Activated naive CD8-positive, alpha-beta T cell treated with anti-CD3 and anti-CD28 coated beads for 36 hours (primary cell): Measurements from ENCODE around the gene GRAMD2A. TPM values are rescaled to one million over a fixed set of nuclear protein-coding genes. Genes with fewer than 3 reads are reported as not detected.
"Not testable (repeated sequence)": the region's sequence is repeated elsewhere in the genome, so short reads cannot be mapped to it uniquely, and the experiment has no call there.

Experiments used
- DNase-seq: peaks from one replicate; pipeline ENCODE4 v3.0.0; 2021
- H3K27ac Mint-ChIP-seq: one replicate; pipeline ENCODE4 v1.8.0; 2022; ENCODE audit warnings: mild to moderate bottlenecking, moderate library complexity, mixed read lengths
- H3K27me3 Mint-ChIP-seq: one replicate; pipeline ENCODE4 v1.8.0; 2022; ENCODE audit warnings: mild to moderate bottlenecking, mixed read lengths
- H3K36me3 Mint-ChIP-seq: one replicate; pipeline ENCODE4 v1.8.0; 2021; ENCODE audit warnings: mild to moderate bottlenecking, mixed read lengths
- H3K4me1 Mint-ChIP-seq: one replicate; pipeline ENCODE4 v1.8.0; 2021; ENCODE audit warnings: mixed read lengths
- H3K4me3 Mint-ChIP-seq: one replicate; pipeline ENCODE4 v1.8.0; 2022; ENCODE audit warnings: mild to moderate bottlenecking, moderate library complexity, mixed read lengths
- H3K9me3 Mint-ChIP-seq: one replicate; pipeline ENCODE4 v1.8.0; 2022; ENCODE audit warnings: mixed read lengths
- total RNA-seq, 2 experiments: library from RNA; stranded (reverse); gene quantifications; one replicate each; pipeline ENCODE4 v1.2.3, GENCODE V29; 2021

The GRAMD2A gene
- total RNA-seq, 2 experiments from 2014 or later = not detected

GRCh38 chr15:72182244-72182643 lies 15.3 kb downstream of the GRAMD2A start:
- Mint-ChIP-seq H3K9me3 (no peaks in the 10 kb centered on the region), H3K4me1 (no peaks in the 10 kb centered on the region), H3K27me3 (peaks cover 34% of the 10 kb centered on the region), H3K36me3 (no peaks in the 10 kb centered on the region), H3K4me3 (no peak overlapping the region), H3K27ac (no peak overlapping the region)
- DNase-seq = no peak

- H3K27me3 Mint-ChIP-seq = peaks cover 34% of the 10 kb centered on the region
- no peaks in the 10 kb centered on the region for H3K9me3 Mint-ChIP-seq
- no peak overlapping the region for H3K4me3 Mint-ChIP-seq
- no peaks in the 10 kb centered on the region for H3K36me3 Mint-ChIP-seq
- no peak overlapping the region for H3K27ac Mint-ChIP-seq
- no peaks in the 10 kb centered on the region for H3K4me1 Mint-ChIP-seq
- no peak for DNase-seq
These were observed 16.7 kb downstream of the GRAMD2A start for GRCh38 chr15:72180761-72181324.

- Mint-ChIP-seq H3K9me3 (no peaks in the 10 kb centered on the region), H3K36me3 (no peaks in the 10 kb centered on the region), H3K4me3 (no peak overlapping the region), H3K27ac (no peak overlapping the region), H3K27me3 (peaks cover 36% of the 10 kb centered on the region), H3K4me1 (peaks cover 2% of the 10 kb centered on the region)
- no peak for DNase-seq
These were observed 17.5 kb downstream of the GRAMD2A start for GRCh38 chr15:72179950-72180581.

GRCh38 chr15:72178976-72179585 lies 18.5 kb downstream of the GRAMD2A start:
- peaks cover 5% of the 10 kb centered on the region for H3K4me1 Mint-ChIP-seq
- H3K27ac Mint-ChIP-seq = no peak overlapping the region
- no peak for DNase-seq
- H3K4me3 Mint-ChIP-seq = no peak overlapping the region
- no peaks in the 10 kb centered on the region for H3K9me3 Mint-ChIP-seq
- H3K27me3 Mint-ChIP-seq = peaks cover 34% of the 10 kb centered on the region
- H3K36me3 Mint-ChIP-seq = no peaks in the 10 kb centered on the region

- DNase-seq = no peak
- H3K4me3 Mint-ChIP-seq = no peak overlapping the region
- H3K27me3 Mint-ChIP-seq = peaks cover 17% of the 10 kb centered on the region
- peaks cover 5% of the 10 kb centered on the region for H3K4me1 Mint-ChIP-seq
- no peaks in the 10 kb centered on the region for H3K9me3 Mint-ChIP-seq
- no peak overlapping the region for H3K27ac Mint-ChIP-seq
- no peaks in the 10 kb centered on the region for H3K36me3 Mint-ChIP-seq
These were observed 20.8 kb downstream of the GRAMD2A start for GRCh38 chr15:72176743-72177142.

GRCh38 chr15:72176159-72176558 lies 21.4 kb downstream of the GRAMD2A start:
- H3K36me3 Mint-ChIP-seq = no peaks in the 10 kb centered on the region
- no peak overlapping the region for H3K4me3 Mint-ChIP-seq
- H3K4me1 Mint-ChIP-seq = peaks cover 5% of the 10 kb centered on the region
- H3K27me3 Mint-ChIP-seq = peaks cover 11% of the 10 kb centered on the region
- H3K27ac Mint-ChIP-seq = no peak overlapping the region
- H3K9me3 Mint-ChIP-seq = no peaks in the 10 kb centered on the region
- no peak for DNase-seq

GRCh38 chr15:72175186-72176044 lies 22.2 kb downstream of the GRAMD2A start:
- DNase-seq = no peak
- no peaks in the 10 kb centered on the region for H3K36me3 Mint-ChIP-seq
- no peaks in the 10 kb centered on the region for H3K9me3 Mint-ChIP-seq
- H3K27me3 Mint-ChIP-seq = peaks cover 7% of the 10 kb centered on the region
- no peak overlapping the region for H3K27ac Mint-ChIP-seq
- peaks cover 5% of the 10 kb centered on the region for H3K4me1 Mint-ChIP-seq
- H3K4me3 Mint-ChIP-seq = no peak overlapping the region

GRCh38 chr15:72174551-72175165 lies 22.9 kb downstream of the GRAMD2A start:
- Mint-ChIP-seq H3K27ac (no peak overlapping the region), H3K27me3 (peaks cover 7% of the 10 kb centered on the region), H3K4me1 (peaks cover 5% of the 10 kb centered on the region), H3K36me3 (no peaks in the 10 kb centered on the region), H3K4me3 (no peak overlapping the region), H3K9me3 (no peaks in the 10 kb centered on the region)
- DNase-seq = no peak

- Mint-ChIP-seq H3K4me3 (no peak overlapping the region), H3K9me3 (no peaks in the 10 kb centered on the region)
- DNase-seq = no peak
These were observed 23.6 kb downstream of the GRAMD2A start for GRCh38 chr15:72173864-72174550.

GRCh38 chr15:72173401-72173800 lies 24.2 kb downstream of the GRAMD2A start:
- Mint-ChIP-seq H3K4me3 (no peak overlapping the region), H3K4me1 (peaks cover 8% of the 10 kb centered on the region), H3K36me3 (no peaks in the 10 kb centered on the region), H3K27ac (no peak overlapping the region), H3K9me3 (no peaks in the 10 kb centered on the region), H3K27me3 (peaks cover 7% of the 10 kb centered on the region)
- no peak for DNase-seq

More at GRCh38 chr15:72173864-72174550, 23.6 kb downstream of the GRAMD2A start:
- peaks cover 6% of the 10 kb centered on the region for H3K4me1 Mint-ChIP-seq
- no peaks in the 10 kb centered on the region for H3K36me3 Mint-ChIP-seq
- peaks cover 7% of the 10 kb centered on the region for H3K27me3 Mint-ChIP-seq
- H3K27ac Mint-ChIP-seq = no peak overlapping the region

GRCh38 chr15:72172796-72173195 lies 24.8 kb downstream of the GRAMD2A start:
- no peak for DNase-seq
- Mint-ChIP-seq H3K36me3 (no peaks in the 10 kb centered on the region), H3K4me3 (no peak overlapping the region), H3K27me3 (peaks cover 7% of the 10 kb centered on the region), H3K9me3 (no peaks in the 10 kb centered on the region), H3K4me1 (peaks cover 13% of the 10 kb centered on the region), H3K27ac (no peak overlapping the region)

- not testable (repeated sequence) for H3K4me3 Mint-ChIP-seq, H3K9me3 Mint-ChIP-seq, H3K27ac Mint-ChIP-seq, DNase-seq, H3K27me3 Mint-ChIP-seq, H3K36me3 Mint-ChIP-seq
- H3K4me1 Mint-ChIP-seq = peaks cover 13% of the 10 kb centered on the region
These were observed 25.6 kb downstream of the GRAMD2A start for GRCh38 chr15:72171978-72172377.

- no peaks in the 10 kb centered on the region for H3K36me3 Mint-ChIP-seq
- no peak overlapping the region for H3K27ac Mint-ChIP-seq
- no peak for DNase-seq
- H3K4me1 Mint-ChIP-seq = peaks cover 13% of the 10 kb centered on the region
- H3K4me3 Mint-ChIP-seq = no peak overlapping the region
- no peaks in the 10 kb centered on the region for H3K9me3 Mint-ChIP-seq
- peaks cover 7% of the 10 kb centered on the region for H3K27me3 Mint-ChIP-seq
These were observed 26.9 kb downstream of the GRAMD2A start for GRCh38 chr15:72170691-72171090.

GRCh38 chr15:72169921-72170611 lies 27.5 kb downstream of the GRAMD2A start:
- H3K9me3 Mint-ChIP-seq = no peaks in the 10 kb centered on the region
- no peak overlapping the region for H3K27ac Mint-ChIP-seq
- peaks cover 10% of the 10 kb centered on the region for H3K4me1 Mint-ChIP-seq
- no peaks in the 10 kb centered on the region for H3K36me3 Mint-ChIP-seq
- H3K4me3 Mint-ChIP-seq = no peak overlapping the region
- H3K27me3 Mint-ChIP-seq = peaks cover 4% of the 10 kb centered on the region
- DNase-seq = no peak
